22Rv1 (cell line): ENCODE measurements around the gene SLC25A21.

Experiments used
- H3K27ac ChIP-seq: fragments of 450-650 bp; 2 replicates; pipeline ENCODE4 v1.5.1; 2017
- ZFX ChIP-seq: fragments of 450-650 bp; IDR thresholded peaks from 2 replicates; pipeline ENCODE4 v1.6.1; 2017; ENCODE audit warnings: antibody characterized with exemption, borderline replicate concordance
- TF ChIP-seq, protein P1 (sequence below): fragments of 450-650 bp; IDR thresholded peaks from 2 replicates; pipeline ENCODE4 v1.5.1; 2017; ENCODE audit warnings: mild to moderate bottlenecking

Gene SLC25A21

DNA sequence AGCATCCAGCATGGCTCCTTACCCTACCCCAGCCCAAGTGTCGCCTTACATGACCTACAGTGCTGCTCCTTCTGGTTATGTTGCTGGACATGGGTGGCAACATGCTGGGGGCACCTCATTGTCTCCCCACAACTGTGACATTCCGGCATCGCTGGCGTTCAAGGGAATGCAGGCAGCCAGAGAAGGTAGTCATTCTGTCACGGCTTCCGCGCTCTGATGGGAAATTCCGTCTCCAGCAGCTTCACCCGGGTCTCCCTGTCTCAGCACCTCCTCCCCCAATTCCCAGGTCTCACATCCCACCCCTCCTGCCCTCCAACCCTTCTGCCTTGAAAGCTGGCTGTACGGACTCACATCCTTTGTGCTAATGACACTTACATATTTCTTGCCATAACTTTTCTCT, 496.2 kb downstream of the SLC25A21 start:
- TF ChIP-seq, protein P1, sequence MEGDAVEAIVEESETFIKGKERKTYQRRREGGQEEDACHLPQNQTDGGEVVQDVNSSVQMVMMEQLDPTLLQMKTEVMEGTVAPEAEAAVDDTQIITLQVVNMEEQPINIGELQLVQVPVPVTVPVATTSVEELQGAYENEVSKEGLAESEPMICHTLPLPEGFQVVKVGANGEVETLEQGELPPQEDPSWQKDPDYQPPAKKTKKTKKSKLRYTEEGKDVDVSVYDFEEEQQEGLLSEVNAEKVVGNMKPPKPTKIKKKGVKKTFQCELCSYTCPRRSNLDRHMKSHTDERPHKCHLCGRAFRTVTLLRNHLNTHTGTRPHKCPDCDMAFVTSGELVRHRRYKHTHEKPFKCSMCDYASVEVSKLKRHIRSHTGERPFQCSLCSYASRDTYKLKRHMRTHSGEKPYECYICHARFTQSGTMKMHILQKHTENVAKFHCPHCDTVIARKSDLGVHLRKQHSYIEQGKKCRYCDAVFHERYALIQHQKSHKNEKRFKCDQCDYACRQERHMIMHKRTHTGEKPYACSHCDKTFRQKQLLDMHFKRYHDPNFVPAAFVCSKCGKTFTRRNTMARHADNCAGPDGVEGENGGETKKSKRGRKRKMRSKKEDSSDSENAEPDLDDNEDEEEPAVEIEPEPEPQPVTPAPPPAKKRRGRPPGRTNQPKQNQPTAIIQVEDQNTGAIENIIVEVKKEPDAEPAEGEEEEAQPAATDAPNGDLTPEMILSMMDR, result no peak
- TF ChIP-seq ZFX, result no peak
- H3K27ac ChIP-seq, result no peak overlapping the region

DNA sequence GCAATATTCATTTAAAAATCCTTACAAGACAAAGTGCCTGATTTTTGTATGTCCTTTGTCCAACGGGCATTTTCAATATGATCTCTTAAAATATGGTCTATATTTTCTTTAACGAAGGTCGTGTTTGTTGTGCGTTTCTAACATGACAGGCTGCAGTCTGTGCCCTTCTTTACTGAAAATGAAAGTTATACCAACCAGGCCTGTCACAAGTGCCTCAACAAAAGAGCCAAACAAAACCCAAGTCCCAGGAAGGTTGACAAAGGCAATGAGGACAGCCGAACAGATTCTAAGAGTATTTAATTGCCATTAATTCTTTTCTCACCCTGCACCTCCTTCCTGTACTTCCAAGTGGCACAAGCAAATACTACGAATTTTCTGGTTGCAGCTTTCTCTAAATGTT, 496.8 kb downstream of the SLC25A21 start:
- H3K27ac ChIP-seq, result no peak overlapping the region
- no peak for TF ChIP-seq ZFX
- TF ChIP-seq, protein P1, result no peak

DNA sequence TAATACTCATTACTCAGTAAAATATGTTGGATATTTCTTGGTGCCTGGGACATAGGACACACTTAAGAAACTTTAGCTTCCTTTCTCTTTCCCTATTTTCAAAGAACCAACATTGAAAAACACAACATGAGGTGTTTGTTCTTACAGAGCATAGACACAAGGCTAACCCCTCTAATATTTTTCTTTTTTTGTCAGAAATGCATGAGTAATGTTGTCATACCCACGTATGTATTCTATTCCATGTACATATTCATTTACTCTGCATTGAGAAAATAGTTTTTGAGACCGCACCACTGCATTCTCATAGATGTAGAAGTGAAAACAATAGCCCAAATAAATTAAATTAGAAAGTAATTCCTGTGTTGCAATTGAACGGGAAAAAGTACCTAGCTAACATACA, 497.7 kb downstream of the SLC25A21 start:
- H3K27ac ChIP-seq, result no peak overlapping the region
- TF ChIP-seq ZFX, result no peak
- TF ChIP-seq, protein P1, result no peak

DNA sequence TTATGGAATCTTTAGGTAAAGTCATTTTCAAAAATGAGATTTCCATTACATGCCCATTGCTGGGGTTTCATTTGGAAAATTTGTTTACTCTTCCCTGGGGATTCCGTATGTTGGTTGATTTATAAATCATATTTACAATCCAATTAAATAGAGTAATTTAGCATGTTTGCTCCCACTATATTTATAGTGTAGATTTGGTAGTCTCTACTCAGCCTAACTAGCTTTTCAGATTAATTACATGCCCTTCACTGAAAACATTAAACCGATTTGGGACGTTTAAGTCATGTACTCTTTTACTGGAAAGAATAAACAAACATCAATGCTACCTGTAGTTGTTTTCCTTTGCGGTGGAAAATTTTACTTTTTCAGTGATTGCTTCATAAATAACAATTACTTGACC, 500.3 kb downstream of the SLC25A21 start:
- TF ChIP-seq ZFX, result no peak
- TF ChIP-seq, protein P1, result no peak

DNA sequence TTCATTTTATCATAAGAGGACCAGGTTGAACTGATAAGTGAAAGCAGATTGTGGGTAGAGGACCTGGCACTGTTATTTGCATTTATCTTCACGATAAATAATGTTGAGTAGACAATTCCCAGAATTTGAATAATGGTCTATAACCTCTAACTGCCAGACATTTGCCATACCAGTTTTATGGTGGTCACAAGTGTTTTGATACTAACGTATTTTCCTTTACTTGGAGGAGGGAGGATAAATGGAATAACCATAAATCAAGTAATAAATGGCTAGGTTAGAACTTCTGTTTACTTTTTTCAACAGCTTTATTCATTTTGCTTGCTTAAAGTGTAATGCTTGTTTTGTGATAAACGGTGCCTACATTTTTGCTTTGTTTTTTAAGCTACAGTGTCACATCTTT, 501.3 kb downstream of the SLC25A21 start:
- no peak for TF ChIP-seq ZFX
- TF ChIP-seq, protein P1, result no peak
- no peak overlapping the region for H3K27ac ChIP-seq

More for the DNA sequence above, 500.3 kb downstream of the SLC25A21 start:
- H3K27ac ChIP-seq, result no peak overlapping the region

DNA sequence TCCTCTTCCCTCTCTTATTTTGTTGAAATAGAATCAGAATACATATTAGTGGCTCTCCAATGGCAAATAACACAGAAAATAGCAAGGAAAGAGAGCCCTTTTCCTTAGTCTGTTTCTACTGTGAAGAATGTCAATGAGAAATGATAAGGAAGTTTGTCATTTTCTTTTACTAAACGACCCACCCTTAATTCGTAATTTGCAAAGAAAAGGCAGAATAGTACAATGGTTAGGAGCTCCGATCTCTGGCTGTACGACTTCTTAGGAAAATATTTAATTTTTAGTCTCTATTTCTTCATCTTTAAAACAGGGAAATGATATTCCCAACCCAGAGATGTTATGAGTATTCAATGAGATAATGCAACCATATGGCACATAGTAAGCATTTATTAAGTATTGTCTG, 504.7 kb downstream of the SLC25A21 start:
- no peak overlapping the region for H3K27ac ChIP-seq
- no peak for TF ChIP-seq ZFX
- TF ChIP-seq, protein P1, result no peak

DNA sequence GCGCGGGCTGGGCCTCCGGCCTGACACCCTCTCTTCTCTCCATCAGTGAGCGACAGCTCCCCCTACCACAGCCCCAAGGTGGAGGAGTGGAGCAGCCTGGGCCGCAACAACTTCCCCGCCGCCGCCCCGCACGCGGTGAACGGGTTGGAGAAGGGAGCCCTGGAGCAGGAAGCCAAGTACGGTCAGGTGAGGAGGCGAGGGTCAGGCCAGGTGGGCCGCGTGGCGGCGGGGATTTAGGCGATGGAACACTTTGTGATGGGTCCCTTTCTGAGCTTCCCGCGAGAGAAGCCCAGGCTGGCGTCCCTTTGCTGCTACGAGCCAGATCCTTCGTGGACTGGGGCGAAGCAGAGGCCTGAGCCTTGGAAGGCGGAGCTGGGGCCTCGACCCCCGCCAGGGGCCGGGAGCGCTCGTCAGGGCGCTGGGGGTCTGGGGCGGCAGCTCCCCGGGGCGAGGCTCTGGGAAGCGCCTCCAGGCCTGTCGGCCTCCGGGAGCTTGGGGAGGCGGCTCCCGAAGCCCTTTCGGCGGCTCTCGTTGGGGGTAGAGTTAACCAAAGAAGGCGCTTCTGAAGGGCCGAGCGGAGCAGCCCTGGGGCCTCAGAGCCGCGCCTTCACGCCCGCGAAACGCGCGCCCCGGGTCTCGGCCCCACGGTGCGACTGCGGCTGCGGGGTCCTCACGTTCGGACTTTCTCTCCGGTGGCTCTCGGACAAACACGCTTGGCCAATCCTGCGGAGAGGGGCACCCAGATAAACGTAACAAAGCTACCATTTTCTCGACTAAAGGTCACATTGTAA, 505.8 kb downstream of the SLC25A21 start:
- TF ChIP-seq ZFX, result no peak
- TF ChIP-seq, protein P1, result no peak
- H3K27ac ChIP-seq, result no peak overlapping the region
